HG03025 (cell line): ENCODE results near the gene PCGF3.
"Not testable (repeated sequence)": the region's sequence is repeated elsewhere in the genome, so short reads cannot be mapped to it uniquely, and the experiment has no call there.

Experiments
- ATAC-seq: cut with Tn5 transposase; IDR thresholded peaks from one replicate; pipeline ENCODE4 v1.9.1; 2021; ENCODE audit warnings: mild to moderate bottlenecking, moderate library complexity; ENCODE audit not compliant: unreplicated experiment, low FRiP score

PCGF3 gene

DNA sequence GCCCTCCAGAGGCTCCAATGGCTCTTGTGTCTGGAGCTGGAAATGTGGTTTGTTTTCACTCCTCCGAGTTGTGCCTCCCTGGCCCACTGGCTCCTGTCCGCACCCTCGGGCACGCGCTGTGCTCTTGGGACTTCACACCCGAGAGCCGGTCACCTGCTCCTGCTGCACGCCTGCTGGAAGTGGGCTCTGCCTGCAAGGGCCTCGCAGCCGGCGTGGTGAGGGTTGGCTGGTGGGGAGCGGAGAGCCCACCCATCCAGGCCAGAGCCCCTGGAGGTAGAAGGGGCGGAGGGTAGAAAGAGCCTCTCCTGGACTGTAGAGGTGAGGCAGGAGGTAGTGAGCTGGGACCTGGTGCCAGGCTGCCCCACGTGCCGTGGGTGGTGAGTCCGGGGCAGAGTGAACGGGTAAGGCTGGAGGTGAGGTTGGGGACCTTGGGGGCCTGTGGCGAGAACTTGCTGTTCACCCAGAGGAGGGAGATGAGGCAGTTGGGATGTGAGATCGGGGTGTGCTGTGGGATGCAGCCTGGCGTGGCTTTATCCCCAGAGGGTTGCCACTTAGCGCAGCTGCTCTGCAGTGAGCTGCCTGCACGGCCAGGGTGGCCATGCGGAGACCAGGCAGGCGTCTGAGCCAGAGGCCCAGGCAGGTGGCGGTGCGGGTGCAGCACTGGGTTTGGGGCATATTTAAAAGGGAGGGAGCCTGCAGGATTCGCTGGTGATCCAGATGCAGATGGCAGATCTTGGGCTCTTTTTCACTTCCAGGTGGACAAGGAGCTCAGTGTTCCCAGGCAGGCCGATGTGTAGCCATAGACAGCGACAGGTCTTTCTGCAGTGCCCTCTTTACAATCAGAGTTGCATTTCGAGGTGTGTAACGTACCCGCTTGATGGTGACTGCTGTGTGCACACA is 48.8 kb downstream of the PCGF3 start:
- ATAC-seq: no peak

DNA sequence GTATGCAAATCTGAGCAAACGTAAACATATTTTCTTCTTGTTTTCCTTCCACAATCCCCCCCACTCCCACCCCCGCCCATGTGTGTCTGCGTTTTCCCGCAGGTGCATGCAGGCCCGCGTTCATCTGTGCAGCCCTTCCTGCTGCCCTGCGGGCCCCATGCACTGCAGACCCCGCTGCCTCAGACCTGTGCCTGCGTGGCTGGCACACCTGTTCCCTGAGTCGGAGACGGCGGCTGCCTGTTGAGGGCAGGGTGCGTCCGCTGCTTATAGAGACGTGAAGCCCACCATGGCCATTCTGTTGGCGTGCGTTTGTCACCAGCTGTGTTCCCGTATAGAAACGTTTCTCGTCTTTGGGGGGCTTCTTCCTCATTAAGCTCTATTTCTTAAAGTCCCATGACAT is 51.5 kb downstream of the PCGF3 start:
- ATAC-seq: no peak

DNA sequence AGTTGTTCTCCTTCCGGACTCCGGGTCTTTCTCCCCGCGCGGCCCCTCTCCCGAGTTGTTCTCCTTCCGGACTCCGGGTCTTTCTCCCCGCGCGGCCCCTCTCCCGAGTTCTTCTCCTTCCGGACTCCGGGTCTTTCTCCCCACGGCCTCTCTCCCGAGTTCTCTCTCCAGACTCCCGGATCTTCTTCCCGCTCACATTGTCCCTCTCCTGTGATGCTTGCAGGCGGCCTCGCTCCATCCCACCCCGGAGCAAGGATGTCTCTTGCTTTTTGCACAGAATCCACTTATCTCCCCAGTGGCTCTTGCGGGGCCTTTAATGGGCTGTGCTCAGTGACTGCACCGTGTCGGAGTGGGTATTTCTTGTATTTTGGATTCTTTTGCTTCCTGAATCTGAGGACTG is 54.2 kb downstream of the PCGF3 start:
- not testable (repeated sequence) for ATAC-seq

DNA sequence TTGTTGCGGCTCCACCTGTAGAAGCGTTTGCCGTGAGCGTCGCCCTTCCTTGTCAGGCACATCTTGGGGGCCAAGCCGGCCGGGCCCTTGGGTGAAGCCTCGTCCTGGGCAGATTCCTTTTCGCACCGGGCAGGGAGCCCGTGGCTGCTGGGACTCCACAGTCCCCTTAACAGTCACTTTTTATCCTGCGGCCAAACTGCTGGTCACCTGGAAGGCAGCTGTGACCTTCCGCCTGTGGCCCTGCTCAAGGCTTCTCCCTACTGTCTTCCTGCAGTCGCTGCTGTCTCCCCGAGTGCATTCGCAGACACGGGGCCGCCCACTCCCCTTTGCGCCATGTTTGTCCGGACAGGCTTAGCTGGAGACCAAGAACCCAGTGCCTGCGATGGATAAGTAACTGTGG is 55.0 kb downstream of the PCGF3 start:
- ATAC-seq: no peak

DNA sequence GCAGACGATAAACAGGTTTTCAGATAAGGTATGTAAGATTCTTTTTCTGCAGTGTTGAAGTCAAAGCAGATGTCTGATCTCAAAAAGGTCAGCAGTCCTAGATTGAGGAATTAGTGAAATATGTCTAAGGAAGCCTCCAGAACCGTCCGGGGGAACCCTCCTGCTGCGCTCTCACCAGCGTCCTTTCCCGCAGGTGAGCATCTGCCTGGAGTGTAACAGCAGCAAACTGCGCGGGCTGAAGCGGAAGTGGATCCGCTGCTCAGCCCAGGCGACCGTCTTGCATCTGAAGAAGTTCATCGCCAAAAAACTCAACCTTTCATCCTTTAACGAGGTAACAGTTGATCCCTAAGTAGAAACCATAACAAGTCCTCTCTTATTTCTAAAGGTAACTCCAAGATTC is 55.5 kb downstream of the PCGF3 start:
- ATAC-seq: no peak

DNA sequence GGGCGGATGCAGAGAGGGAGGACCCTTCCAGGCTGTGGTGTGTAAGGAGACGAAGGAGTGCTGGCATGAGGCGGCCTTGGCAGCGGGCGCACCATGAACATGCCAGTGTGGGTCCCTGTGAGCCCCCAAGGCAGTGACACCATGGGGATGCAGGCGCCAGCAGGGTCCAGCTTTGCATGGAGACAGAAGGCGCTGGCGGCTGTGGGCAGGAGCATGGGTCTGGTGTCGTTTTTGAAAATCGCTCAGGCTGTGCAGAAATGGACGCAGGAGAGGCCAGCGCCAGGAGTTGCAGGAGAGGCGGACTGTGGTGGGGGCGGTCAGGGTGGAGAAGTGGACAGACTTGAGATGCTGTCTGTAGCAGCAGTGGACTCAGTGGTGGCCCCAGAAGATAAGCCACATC is 56.1 kb downstream of the PCGF3 start:
- ATAC-seq: no peak

DNA sequence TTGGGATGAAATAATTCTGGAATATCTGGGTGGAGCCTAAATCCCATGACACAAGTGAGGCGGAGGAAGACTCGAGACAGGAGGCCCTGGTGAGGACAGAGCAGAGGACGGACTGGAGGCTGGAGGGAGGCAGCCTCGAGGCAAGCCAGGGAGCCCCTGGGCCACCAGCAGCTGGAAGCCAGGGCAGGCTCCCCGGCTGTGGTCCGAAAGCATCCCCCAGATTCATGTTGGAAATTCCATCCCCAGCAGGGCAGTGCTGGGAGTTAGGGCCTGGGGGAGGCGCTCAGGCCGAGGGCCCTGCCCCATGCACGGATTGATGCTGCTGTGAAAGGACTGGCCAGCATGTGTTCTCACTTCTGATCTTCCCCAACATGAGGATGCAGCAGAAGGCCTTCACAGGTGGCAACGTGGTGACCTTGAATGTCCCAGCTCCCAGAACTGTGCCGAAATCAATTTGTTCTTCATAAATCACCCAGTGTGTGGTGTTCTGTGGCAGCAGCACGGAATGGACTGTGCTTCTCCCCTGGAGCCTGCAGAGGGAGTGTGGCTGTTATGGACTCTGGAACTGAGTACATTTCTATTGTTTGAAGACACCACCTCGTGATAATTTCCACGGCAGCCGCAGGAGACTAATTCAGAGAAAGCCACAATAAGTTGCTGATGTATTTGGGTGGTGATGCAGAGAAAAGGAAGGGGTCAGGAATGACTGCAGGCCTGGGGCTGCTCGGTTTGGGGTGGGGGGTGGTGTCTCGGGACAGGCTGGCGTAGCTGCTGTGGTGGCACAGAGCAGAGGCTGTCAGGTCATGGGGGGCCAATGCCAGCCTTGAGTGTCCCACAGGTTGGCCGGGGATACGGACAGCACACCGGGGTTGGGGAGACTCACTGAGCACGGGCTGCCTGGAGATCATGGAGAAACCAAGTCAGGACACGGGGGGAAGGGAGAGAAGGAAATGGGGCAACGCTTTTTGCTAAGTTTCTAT is 56.9 kb downstream of the PCGF3 start:
- no peak for ATAC-seq

DNA sequence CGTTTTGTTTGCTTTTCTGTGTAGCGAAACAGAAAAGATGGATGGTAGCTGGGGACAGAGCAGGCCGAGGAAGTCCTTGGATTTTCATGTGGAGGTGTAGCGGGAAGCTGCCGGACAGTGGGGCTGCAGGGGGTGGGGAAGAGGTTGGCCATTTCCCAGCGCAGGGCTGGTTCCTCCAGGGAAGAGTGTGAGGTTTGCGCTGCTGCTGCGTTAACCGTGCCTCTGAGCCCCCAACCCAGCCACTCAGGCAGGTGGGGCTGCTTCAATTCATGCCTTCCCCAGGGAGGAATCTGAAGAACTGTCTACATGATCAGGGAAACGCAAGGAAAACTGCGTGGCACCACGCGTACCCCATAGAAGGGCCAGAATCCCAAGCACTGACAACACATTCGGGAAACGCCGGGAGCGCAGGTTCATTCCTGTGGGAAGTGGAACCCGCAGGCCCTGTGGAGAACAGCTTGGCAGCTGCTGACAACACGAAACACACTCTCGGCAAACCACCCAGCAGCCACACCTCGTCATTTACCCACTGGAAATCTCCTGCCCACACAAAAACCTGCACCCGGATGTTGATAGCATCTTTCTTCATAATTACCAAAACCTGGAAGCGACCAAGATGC is 57.7 kb downstream of the PCGF3 start:
- no peak for ATAC-seq

DNA sequence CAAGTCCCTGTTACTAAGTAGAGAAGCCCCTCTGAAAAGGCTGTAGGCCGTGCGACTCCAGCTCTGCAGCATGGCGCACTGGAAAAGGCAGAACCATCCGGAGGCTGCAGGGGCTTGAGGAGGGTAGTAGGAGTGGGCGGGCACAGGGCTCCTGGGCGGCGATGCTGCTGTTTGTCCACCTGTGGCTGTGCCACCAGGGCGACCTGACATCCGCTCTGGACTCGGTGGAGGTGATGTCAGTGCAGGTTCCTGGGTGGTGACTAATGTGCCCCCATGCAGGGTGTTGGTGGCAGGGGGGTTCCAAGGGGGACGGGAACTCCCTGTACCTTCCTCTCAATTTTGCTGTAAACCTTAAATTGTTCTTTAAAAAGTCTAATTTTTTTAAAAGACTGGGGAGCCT is 58.3 kb downstream of the PCGF3 start:
- no peak for ATAC-seq

DNA sequence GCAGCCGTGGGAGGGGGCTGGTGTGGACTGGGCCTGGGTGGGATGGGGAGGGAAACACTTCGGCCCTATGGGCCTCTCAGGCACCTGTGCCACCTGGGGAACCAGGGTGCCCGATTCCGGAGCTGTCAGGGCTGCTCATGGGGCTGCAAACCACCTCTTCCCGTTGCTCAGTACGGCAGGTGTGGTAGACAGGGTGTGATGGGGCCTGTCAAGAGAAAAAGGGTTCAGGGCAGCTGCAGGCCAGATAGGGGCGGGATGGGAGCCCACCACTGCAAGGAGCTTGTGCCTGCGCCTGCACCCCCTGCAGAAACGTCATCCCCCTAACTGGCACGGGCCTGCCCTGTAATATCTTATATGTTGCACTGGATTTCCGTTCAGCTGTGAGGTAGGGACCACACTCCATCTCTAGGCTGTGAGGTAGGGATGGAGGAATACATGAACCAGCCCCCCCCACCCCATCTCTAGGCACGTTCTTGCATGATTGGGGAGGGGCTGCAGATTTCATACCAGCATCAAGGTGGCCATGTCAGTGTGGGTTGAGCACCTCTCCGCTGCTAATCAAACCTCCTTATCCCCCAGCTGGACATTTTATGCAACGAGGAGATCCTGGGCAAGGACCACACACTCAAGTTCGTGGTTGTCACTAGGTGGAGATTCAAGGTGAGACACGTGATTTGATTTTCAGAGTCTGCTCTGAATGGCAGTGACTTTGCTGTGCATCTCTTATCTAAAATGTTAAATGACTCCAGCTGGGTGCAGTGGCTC is 59.0 kb downstream of the PCGF3 start:
- no peak for ATAC-seq

DNA sequence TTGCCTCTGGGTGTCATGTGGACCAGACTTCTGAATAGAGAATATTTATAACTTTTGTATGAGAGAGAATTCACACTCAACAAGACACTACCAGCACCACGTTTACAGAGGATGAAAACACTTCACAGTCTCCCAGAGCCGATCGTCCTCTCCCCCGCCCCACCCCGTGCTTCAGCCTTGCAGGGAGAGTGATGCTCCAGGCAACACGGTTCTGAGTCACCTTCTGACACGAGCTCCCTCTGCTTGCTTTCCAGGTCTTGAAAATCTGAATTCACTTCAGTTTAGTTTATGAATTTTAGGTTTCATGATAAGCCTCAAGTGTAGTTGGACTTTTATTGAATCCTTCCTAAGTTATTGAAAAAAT is 60.5 kb downstream of the PCGF3 start:
- no peak for ATAC-seq

DNA sequence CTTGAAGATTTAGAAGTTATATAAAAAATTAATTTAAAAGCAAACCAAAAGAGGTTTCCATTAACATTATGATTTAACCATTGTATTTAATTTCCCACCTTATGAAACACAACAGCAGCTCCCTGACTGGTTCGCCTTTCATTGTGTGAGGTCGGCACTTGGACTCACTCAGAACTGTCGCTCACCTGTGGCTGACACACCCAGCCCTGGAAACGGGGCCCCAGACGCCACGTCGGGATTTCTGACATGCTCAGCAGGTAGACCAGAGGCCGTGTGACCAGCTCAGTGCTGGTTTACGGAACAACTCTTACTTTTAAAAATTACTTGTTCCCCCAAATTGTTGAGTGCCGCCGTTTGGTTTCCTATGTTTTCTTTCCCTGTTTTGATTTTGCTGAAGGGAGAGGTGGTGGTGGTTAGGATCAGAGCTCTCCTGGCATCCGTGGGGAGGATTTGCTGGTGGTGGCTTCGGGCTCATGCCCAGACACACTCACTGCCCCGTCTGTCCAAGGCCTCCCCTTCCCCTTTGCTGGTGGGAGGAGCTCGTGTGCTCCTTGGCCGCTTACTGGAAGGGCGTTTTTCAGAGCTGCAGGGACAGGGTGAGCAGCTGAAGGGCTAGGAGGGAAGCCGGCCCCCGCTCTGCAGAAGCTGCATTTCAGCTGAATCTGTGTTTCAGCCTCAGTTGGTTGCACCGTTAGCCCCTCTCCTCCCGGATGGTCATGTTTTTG is 61.1 kb downstream of the PCGF3 start:
- ATAC-seq: no peak

DNA sequence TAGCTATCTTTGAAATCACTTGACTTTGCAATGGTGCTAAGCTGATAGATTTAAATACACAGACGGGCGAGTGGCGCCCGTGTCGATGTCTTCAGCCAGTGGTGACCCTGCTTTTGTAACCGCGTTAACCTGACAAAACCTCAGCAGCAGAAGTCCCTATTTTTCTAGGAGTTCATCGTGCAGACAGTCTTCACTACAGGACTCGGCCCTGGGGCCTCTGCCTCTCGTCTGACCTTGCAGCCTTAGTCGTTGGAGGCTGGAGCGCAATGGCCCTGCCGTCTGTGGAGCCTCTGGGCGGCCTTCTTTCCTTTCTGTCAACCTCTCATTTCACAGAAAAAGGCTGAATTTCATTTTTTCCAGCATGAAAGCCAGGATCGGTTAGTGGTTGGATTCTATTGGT is 62.4 kb downstream of the PCGF3 start:
- ATAC-seq: no peak

DNA sequence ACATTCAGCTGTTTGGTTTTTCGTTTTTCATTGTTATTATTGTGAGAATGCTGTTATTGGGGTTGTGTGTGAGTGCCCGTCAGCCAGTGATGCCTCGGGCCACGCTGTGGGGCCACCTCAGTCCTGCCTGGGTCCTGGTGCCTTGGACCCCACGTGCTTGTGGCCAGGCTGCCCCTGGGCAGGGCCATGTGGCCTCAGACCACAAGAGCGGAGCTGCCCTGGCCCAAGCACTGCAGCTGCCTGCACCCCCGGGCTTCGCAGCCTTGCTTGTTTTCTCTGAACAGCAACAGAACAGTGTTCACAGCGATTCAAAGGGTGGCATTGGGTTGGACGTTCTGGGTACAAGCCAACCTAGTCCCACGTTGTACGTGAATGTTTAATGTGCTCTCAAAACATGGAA is 63.4 kb downstream of the PCGF3 start:
- ATAC-seq: no peak

DNA sequence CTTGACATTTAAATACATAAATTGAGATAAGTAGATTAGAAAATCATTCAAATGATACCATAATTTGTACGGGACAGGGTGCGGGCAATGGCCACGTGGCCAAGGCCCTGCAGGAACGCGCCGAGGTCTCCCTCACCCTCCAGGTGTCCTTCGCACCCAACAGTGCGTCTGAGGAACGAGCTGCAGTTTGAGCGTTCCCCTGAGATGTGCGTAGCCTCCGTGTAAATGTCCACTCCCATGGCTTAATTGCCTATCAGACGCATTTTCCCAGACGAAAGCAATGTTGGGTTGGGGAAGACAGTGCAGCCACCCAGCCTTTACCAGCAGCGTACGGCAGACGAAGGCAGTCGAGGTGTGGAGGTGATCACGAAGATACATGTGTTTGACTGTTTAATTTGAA is 63.9 kb downstream of the PCGF3 start:
- no peak for ATAC-seq

DNA sequence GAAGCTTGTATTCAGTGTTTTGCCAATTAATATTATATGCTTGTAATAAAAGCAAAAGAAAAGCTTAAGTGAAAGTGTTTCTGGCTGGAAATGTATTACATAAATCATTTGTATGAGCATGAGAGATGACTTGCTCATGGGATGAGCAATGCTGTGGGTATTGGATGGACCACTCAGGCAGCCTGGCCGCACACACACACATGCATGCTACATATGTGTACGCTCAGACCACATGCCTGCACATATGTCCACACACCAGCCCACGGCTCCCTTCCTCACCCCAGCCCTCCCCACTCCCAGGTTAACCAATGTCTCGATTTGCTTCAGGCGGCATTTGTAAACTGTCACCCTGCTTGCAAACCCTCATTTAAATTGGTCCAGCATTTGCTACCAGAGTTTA is 64.4 kb downstream of the PCGF3 start:
- no peak for ATAC-seq

DNA sequence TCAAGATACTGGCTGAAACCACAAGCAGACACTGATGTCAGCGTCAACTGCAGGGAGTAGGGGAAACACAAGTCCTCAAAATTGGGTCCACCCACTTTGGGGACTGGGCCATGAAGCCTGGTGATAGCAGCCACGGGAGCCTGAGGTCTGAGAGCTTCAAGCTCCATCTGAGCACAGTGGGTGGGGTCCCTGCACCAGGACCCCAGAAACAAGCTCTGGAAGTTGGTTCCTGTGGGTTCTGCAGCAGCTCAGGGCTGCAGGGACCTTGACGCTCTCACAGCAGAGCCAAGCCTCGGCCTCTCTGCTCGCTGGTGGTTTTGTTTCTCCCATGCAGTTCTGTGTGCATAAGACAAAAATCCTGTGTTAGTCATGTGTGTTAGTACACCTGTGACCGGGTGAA is 65.8 kb downstream of the PCGF3 start:
- ATAC-seq: no peak

DNA sequence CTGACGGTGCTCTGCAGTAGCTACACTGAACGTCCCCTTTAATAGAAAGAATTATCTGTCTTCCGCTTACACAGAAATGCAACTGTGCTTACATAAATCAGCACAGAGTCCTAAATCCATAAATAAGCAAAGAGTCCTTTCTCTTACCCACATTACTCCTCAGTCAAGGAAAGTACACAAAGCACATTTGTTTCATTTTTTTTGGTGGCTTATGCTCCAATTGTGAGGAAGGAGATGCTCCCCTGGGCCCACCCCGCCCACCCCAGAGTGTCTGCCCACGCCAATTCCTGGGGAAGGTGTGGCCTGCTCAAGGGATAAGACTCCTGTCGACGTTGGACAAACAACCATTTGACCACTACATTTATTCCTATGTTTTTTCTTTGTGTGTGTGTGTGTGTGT is 66.5 kb downstream of the PCGF3 start:
- ATAC-seq: no peak

DNA sequence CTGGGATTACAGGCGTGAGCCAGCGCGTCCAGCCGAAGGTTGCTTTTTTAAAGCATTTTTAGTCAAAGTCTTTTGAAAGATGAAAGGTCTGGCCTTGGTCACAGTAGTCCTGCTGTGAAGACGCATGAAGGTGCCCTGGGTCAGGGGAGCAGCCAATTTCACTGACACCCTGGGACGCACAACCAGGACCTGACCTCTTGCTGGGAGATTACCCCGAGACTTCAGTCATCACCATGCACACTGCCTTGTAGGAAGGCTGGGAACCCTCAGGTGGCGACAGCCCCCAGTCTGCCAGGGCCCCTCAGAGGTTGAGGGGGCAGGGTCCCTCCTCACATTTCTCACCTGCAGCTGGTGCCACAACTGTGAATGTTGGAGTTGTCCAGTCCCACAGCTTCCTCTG is 67.1 kb downstream of the PCGF3 start:
- no peak for ATAC-seq

DNA sequence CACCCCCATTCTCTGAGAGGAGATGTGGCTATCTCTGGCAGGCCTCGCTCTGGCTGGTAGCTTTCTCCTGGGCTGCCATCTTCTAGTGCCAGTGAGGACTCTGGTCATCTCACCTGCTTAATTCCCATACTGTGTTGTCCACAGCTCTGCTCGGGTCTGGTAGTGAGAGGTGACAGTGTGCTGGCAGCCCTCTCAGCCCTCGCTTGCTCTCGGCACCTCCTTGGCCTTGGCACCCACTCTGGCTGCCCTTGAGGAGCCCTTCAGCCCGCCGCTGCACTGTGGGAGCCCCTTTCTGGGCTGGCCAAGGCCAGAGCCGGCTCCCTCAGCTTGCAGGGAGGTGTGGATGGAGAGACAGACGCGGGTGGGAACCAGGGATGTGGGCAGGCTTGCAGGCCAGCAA is 67.6 kb downstream of the PCGF3 start:
- no peak for ATAC-seq
